HG02759 (cell line): ENCODE measurements around the gene MECP2.
A peak's percentile ranks its signal among the peaks of the same experiment; 100 is the strongest.

Experiments used
- ATAC-seq: cut with Tn5 transposase; IDR thresholded peaks from one replicate; pipeline ENCODE4 v1.9.1; 2021; ENCODE audit warnings: mild to moderate bottlenecking, moderate library complexity; ENCODE audit not compliant: unreplicated experiment

MECP2 gene

DNA sequence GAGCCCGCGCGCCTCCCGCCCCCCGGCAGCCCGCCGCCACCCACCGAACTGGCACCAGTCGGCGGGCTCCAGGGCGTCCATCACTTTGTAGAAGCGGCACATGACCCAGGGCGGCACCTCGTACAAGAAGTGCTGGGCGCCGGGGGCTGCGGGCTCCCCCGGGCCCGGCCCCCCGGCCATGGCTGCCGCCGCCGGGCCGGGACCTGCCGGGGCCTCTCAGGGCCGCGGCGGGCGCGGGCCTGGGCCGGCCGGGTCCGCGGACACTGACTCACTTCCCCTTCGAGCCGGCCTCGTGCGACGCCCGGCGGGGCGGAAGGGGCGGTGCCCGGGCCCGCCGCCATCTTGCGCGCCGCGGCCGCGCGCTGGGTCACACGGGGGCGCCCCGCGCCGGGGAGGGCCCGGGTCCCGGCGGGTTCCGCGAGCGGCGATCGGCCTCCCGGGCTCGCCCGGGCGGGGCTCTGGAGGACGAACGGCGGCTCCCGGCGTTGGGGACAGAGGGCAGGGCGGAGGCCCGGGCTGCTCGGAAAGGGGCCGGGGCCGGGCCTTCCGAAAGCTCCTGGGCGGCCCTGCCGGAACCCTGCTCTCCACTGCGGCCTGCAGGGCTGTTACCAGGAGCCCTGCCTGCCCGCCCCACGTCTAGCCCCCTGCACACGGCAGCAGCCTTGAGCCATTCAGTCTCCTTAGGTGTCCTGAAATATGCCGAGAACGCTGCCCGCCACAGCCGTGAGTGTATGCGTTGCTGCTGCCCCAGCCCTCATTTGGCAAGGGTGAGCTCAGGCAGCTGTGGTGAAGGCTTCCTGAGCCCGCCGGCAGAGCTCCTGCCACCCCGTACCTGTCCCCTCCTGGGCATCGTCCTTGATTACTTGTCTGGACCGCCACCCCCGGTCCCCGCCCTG lies 77.6 kb downstream of the MECP2 start, which contains the start of gene IRAK1:
TSS of gene IRAK1 (minus strand) at position 270 of the 896 bp plus-strand sequence. CDS start at position 180, 90 bp downstream.
- ATAC-seq, result peak; percentile 84

DNA sequence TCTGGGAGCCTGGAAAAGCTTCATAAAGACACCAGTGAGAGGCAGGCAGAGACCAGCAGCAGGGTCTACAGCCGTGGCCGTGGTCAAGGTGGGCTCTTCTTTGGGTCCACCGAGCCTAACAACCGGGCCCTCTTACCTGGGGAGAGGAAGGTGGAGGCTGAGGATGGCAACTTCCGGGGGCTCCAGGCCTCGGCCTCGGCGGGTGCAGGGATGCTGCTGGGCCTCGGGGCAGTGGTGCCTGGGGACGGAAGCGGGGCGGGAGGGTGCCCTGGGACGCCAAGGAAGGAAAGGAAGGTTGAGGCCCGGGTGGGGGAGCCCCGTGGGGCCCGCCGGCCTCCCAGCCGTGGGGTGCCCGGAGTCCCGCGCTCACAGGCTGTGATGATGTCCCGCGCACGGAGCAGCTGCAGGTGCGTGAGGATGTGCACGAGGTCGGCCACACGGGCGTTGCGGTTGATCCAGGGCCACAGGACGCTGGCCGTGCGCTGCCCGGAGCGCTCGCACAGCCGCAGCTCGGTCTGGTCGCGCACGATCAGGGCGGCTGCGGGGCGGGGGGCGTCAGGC lies 78.4 kb downstream of the MECP2 start:
- ATAC-seq, result peak; percentile 19

DNA sequence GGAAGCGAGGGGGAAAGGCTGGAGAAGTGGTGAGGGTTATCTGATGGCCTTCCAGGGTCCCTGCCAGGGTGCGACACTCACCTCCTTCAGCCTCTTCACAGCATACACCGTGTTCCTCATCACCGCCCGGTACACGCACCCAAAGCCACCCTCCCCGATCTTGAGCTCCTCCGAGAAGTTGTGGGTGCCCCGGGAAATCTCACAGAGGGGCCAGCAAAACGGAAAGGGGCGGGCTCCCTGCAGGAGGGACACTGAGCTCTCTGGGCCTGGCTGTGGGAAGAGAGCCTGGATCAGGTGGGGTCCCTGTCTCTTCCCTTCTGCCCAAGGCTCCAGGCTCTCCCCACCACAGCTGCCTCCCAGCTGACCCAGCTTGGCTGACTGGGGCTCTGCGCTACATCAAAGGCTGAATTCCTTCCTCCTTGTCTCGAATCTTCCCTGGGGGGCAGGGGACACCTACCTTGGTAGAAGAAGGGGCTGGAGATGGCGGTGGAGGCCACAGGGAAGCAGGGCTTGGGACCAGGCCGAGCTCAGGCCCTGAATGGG lies 78.9 kb downstream of the MECP2 start:
- no peak for ATAC-seq

DNA sequence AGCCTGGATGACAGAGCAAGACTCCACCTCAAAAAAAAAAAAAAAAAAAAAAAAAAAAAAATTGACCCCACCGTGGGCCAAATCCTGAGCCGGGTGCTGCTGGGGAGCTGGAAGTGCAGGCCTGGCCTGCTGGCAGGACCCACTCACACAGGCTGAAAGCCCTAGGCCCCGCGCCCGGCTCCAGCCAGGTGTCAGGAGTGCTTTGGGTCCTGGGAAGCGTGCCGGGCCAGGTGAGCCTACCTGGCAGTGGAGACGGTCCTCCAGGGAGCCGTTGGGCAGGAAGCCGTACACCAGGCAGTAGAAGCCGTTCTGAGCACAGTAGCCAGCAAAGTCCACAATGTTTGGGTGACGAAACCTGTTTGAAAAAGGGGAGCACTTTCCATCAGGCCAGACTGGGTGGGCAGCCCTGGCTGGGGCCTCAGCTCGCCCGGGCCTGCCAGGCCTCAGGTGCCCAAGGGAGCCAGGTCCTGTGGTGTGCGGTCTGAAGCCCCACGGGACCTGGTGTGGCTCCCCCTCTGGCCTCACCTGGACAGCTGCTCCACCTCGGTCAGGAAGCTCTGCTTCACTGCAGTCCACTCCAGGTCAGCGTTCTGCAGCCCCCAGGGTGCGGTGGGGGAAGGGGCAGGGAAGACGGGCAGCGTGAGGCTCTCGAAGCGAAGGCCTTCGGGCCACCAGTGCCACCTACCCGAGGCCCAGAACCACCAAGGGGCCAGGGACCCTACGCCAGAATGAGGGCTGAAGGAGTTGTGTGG lies 79.6 kb downstream of the MECP2 start:
- ATAC-seq, result no peak

DNA sequence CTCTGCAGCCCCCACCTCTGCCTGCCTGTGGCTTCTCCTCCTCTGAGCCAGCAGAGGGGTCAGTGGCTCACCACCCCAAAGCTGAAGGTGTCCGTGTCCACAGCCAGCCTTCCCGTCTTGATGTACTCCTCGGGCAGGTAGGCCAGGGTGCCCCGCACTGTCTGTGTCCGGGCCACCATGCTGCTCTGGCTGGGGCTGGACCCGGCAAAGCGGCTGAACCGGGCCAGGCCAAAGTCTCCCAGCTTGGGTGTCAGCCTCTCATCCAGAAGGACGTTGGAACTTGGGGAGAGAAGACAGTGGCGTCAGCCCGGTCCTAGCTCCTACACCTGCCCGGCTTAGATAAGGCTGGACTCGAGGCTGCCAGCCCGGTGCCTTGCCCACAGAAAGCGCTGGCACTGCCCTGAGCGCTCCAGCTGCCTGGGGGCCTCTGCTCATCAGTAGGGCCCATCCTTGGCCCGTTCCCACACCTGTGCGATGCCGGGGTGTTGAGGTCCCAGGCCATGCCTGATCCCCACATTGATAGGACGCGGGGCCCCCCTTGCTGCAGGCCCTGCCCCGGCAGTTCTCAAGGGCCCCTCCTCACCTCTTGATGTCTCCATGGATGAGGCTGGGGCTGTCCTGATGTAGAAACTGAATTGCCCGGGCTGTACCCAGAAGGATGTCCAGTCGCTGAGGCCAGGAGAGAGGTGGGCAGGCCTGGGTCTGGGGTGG lies 81.0 kb downstream of the MECP2 start:
- ATAC-seq, result no peak

DNA sequence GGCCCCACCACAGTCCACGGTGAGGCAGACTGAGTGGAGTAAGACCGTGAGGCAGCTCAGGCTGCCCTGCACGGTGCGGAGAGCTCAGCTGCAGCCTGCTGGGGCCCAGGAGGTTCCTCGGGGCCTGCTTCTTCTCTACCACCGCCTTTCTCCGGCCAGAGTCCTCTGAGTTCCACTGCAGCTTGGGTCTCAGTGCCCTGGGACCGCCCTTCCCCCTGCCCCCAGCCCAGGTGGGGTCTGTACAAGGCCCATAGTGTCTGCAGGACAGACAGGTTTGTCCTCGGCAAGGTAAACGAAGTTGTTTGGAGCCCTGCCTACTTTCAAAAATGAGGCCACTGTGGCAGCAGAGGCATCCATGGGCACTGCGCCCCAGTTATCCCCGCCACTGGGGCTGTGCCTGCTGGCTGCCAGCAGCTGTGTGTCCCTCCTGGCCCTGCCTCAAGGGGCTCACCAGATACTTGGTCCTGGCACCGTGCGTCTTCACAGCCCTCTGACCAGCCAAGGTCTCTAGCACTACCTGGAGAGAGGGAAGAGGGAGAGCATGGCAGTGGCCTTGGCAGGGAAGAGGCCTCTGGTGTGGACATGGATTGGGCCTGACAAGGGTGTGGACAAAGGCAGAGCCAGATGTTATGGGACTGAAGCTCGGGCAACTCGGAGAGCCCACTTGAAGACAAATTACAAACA lies 81.8 kb downstream of the MECP2 start:
- ATAC-seq, result no peak

DNA sequence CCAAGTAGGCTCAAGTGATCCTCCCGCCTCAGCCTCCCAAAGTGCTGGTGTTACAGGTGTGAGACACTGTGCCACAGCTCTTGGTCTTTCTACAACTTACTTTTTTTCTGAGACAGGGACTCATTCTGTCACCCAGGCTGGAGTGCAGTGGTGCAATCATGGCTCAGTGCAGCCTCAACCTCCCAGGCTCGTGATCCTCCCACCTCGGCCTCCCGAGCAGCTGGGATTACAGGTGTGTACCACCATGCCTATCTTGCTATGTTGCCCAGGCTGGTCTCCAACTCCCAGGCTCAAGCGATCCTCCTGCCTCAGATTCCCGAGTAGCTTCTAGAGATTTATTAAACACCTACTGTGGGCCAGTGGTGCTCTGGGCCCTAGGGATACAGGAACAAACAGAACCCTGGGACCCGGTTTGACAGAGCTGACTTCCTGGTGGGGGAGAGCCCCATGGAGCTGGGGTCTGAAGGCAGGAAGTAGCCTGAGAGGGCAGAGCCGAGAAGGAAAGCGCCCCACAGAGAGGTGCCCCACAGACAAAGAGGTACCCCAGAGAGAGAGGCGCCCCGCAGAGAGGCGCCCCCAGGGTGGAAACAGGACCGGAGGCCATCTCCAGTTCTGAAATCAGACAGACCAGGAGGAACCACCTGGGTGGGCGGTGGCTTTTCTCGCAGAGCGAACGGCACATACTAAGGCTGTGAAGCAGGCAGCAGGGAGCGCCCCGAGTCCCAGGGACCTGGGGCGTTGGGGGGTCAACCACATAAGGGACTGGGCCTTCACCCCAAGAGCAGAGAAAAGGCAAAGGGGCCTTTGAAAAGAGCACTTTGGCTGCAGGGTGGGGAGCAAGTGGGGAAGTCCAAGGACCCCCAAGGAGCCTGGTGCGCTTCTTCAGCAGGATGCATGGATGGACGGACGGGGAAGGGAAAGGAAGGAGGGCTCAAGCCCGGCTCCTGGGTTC lies 82.8 kb downstream of the MECP2 start:
- no peak for ATAC-seq

DNA sequence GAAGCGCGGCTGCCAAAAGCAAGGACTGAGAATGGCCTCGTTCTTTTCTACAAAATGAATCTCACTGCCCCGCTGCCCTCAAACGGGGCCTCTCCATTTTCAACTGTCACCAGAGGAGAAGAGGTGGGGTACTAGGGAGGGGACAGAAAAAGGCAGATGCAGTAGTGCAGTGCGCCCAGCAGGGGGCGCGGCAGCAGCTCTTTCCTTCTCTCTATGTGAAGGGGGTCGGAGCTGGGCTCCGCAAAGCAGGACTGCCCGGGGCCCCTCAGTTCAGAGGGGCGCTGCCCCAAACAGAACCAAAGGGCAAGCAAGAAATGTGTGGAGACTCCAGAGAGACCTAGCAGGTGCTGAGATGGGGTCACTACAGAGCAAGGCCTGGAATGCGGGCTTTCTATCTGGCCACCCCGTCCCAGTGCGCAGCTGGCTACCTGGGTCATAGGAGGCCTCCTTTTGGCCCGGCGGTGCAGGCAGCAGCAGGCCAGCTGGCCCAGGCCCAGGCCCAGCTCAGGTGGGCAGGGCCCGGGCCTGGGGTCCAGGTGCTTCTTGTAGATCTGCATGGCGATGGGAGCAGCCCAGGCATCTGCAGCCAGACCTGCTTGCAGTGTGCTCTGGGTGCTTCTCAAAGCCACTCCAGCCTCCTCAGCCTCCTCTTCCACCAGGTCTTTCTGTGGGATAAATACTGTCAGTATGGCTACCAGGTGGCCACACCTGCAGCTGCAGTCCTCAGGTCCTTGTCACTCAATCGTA lies 83.7 kb downstream of the MECP2 start:
- no peak for ATAC-seq

DNA sequence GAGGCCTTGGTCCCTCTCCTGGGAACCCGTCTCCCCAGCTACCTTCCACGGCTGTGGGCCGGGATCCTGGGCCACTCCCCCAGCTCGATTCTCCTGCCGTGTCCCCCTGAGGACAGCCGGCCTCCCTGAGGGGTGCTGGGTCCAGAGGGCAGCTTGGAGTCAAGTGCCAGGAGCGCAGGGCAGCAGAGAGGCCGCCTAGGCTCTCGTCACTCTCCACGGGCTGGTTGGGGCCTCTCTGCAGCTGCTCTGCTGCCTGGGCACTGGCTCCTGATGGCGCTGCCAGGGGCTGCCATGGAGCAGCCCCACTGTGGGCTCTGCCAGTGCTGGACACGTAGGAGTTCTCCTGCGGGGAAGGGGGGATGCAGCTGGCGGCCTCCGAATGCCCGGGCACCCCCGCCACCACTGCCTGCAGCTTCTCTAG lies 84.5 kb downstream of the MECP2 start:
- no peak for ATAC-seq

DNA sequence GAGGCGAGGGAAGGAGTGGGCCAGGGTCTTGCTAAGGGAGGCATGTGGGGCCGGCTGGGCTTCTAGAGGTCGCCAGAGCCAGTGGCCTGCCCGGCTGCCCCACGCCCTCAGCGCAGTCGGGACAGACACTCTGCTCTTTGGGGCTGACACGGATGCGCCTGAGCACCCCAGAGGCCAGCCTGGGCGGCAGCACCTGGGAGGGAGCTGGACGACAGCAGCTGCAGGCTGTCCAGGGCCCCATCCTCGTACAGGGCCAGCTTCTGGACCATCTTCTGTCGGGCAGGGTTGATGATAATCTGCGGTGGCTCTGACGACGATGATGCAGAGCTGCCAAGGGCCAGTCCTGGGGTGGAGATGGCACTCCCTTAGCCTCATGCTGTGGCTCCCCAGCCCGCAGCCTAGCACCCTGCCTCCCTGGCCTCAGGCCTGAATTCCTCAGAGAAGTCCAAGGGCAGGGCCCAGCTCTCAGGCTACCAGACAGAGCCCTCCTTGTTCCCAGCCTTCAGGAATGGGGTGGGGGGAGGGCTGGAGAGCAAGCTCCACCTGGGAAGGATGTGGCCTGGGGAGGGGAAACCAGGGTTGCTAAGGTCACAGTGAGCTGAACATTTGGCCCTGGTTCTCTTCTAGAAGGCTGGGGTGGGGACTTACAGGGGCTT lies 85.1 kb downstream of the MECP2 start:
- ATAC-seq, result no peak

DNA sequence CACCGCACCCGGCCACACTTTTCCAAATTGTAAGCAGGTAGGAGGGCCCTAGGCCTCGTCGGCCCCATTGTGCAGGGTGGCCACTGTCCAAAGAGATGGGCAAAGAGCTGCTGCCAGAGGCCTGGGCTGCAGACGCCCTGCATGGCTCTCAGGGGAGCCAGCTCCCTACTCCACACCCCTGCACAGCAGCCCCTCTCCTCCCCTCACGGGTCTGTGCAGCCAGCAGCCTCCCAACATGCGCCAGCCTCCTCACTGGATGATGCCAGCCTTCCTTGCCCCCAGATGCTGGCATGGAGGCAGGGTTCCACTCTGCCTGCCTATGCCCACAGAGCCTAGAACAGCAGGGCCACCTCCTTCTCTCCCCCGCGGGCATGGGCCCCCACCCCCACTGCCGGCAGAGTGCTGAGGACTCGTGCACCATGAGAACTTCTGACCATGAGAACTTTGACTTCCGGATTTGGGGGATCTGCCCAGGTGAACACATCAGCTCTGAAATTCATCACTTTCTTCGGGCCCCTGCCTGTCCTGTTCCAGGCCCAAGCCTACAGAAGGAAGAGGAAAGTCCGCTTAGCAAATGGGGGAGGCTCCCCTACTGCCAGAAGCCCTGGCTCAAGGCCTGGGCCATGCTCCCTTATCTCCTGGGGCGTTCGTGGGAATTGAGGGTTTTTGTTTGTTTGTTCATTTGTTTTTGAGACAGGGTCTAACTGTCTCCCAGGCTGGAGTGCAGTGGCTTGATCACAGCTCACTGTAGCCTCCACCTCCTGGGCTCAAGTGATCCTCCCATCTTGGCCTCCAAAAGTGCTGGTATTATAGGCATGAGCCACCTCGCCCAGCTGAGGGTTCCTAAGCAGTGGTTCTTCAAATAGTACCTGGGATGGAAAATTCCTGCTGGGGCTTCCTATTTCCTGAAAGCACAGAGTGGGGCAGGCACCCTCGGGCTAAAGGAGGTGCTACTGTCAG lies 85.9 kb downstream of the MECP2 start:
- ATAC-seq, result no peak

DNA sequence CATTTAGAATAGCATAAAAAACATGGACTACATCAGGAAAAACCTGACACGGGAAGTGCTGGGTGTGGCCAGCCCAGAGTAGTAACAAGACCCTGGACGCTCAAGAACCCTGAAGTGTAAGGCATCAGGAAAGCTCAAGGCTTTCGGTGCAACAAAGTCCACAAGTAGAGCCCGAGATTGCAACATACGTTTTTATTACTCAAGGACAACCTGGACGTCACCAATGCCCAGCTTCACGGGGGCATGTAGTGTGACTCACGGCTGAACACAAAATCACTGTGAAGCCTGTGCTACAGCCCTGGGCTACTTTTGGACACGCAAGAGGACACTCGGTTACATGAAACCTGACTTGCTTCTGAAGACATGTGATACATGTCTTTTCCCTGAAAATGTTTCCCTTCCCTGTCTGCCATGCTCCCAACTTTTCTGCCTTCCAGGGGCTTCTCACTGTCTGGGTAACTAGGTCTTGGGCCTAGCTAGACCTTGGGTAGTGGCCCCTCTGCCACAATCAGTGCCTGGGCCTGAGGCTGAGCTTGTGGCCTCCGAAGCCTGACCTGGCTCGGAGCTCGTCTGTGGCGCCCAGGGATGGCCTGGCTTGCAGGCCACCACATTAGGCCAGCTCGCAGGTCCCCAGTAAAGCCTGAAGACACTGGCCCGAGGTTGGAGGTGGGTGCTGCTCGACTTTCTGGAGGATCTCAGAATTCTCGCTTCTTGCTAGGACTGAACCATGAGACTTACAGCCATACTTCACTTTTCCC lies 87.0 kb downstream of the MECP2 start:
- ATAC-seq, result no peak

DNA sequence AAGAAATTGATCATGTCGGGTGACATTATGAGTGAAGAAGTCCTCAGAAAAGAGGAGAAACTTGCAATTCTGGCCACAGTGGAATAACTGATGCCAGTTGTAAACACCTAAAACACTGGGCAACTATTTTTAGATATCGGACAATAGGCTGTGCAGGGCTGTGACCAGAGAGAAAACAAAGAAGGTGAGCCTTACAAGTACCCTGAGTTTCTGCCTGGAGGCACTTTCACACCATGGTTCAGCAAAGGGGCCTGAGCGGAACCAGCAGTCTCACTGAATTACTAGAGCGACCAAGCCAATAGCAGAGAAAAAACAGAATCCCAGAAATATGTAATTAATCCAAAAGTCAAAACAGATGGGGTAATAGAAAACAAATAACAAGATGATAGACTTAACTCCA lies 89.0 kb downstream of the MECP2 start:
- no peak for ATAC-seq

DNA sequence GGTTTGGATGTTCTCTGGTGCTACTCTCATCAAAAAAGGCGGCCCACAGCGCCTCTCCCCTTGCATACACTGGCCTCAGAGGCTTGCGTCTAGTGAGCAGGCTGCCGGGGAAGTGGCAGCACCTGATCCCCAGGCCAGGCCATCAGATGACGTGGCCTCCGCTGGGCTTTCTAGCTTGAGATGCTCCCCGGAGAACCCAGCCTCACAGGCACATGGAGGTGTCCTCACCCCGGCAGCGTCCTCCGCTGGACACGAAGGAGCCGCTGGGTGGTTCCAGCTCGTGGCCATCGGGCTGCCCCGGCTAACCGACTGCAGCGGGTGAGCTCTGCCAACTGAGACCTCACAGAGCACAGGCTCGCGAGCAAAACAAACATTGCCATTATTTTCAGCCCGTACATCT lies 90.6 kb downstream of the MECP2 start:
- no peak for ATAC-seq

DNA sequence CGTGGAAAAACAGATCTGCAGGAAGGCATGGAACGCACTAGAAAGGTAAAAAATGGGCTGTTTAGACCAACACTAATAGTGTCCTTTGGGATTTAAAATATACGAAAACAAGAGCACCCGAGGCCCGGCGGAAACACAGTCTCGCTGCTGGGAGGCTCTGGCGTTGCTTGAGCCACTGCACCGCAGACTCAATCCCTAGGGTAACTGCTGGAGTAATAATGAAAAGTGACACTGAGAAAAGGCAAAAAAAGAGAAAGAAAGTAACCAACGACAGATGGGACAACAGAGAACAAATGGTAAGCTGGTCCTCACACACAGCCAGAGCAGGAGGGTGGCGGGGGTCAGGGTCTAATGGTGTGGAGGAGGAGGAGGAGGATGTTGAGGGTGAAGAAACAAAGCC lies 93.2 kb downstream of the MECP2 start:
- no peak for ATAC-seq

DNA sequence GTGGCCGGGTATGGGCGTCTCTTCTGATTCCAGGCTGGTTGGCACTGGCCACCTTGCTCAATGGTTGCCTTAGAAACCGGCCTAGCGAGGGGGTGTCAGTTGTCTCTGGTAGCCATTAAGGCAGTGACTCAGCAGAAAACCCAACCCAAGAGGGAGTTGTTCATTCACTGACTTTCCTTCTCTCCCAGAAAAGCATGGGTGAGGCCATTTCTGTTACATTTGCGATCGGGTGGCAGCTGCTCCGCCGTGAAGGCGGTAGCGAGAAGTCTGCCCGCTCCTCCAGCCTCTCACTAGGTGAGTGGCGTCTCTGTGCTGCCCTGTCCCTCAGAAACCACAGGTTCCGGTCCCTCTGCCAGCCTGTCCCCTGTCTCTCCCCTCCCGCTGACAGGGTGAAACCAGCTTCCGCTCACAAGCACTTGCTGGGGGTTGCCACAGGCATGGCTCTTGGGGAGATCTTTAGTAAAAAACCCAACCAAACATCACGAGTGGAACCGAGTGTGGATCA lies 95.2 kb downstream of the MECP2 start:
- ATAC-seq, result no peak
